Measurements from ENCODE around the gene LARP4.
"Not testable (repeated sequence)": the region's sequence is repeated elsewhere in the genome, so short reads cannot be mapped to it uniquely, and the experiment has no call there.

The LARP4 gene

GRCh38 chr12:50362671-50363070 is 38.0 kb upstream of the LARP4 start:
- no peak overlapping the region for H3K9ac ChIP-seq (ENCODE audit: low read depth, low read length)
- H3K4me3 ChIP-seq (ENCODE audit: low read depth in 1 of 2, low read length in 2 of 2), result no peak overlapping the region
- H3K4me2 ChIP-seq (ENCODE audit: insufficient read depth, low read length), result no peak overlapping the region
- H3K27me3 ChIP-seq (ENCODE audit: insufficient read depth, low read length, poor library complexity), result no peaks in the 10 kb centered on the region
- H3K79me2 ChIP-seq (ENCODE audit: insufficient read depth, low read length), result no peaks in the 10 kb centered on the region
- H4K20me1 ChIP-seq (ENCODE audit: insufficient read depth, low read length), result no peaks in the 10 kb centered on the region
- TF ChIP-seq EZH2 (IDR thresholded peaks at IDR 0.05; ENCODE audit: borderline replicate concordance, low read depth, low read length, severe bottlenecking), result no peak
- TF ChIP-seq CTCF (IDR thresholded peaks at IDR 0.05; ENCODE audit: borderline replicate concordance, extremely low read depth, low read length, poor library complexity, severe bottlenecking), result no peak
- ATAC-seq (ENCODE audit: insufficient read depth, low read depth) (no peak), DNase-seq (no peak)
- no peaks in the 10 kb centered on the region for H3K9me3 ChIP-seq (ENCODE audit: insufficient read depth, low read length, severe bottlenecking)
- no peak overlapping the region for H2AFZ ChIP-seq (ENCODE audit: low read depth, low read length)
- H3K27ac ChIP-seq (ENCODE audit: low read length), result no peak overlapping the region
- H3K36me3 ChIP-seq (ENCODE audit: insufficient read depth, low read length), result no peaks in the 10 kb centered on the region
- no peaks in the 10 kb centered on the region for H3K4me1 ChIP-seq (ENCODE audit: insufficient read depth, low read length)

GRCh38 chr12:50363141-50363540 is 37.5 kb upstream of the LARP4 start:
- no peak for TF ChIP-seq EZH2 (IDR thresholded peaks at IDR 0.05; ENCODE audit: borderline replicate concordance, low read depth, low read length, severe bottlenecking)
- no peak for TF ChIP-seq CTCF (IDR thresholded peaks at IDR 0.05; ENCODE audit: borderline replicate concordance, extremely low read depth, low read length, poor library complexity, severe bottlenecking)
- no peak overlapping the region for H3K4me2 ChIP-seq (ENCODE audit: insufficient read depth, low read length)
- no peaks in the 10 kb centered on the region for H3K4me1 ChIP-seq (ENCODE audit: insufficient read depth, low read length)
- no peak overlapping the region for H3K4me3 ChIP-seq (ENCODE audit: low read depth in 1 of 2, low read length in 2 of 2)
- H3K9me3 ChIP-seq (ENCODE audit: insufficient read depth, low read length, severe bottlenecking), result no peaks in the 10 kb centered on the region
- no peak overlapping the region for H3K27ac ChIP-seq (ENCODE audit: low read length)
- no peaks in the 10 kb centered on the region for H3K36me3 ChIP-seq (ENCODE audit: insufficient read depth, low read length)
- H4K20me1 ChIP-seq (ENCODE audit: insufficient read depth, low read length), result no peaks in the 10 kb centered on the region
- no peak overlapping the region for H3K9ac ChIP-seq (ENCODE audit: low read depth, low read length)
- H2AFZ ChIP-seq (ENCODE audit: low read depth, low read length), result no peak overlapping the region; the same call in 1 of the 2 replicates
- H3K27me3 ChIP-seq (ENCODE audit: insufficient read depth, low read length, poor library complexity), result no peaks in the 10 kb centered on the region
- DNase-seq, result no peak
- ATAC-seq (ENCODE audit: insufficient read depth, low read depth), result no peak
- no peaks in the 10 kb centered on the region for H3K79me2 ChIP-seq (ENCODE audit: insufficient read depth, low read length)

- Histone ChIP-seq H3K4me2 (ENCODE audit: insufficient read depth, low read length) (no peak overlapping the region), H3K9ac (ENCODE audit: low read depth, low read length) (no peak overlapping the region), H3K4me1 (ENCODE audit: insufficient read depth, low read length) (no peaks in the 10 kb centered on the region), H3K79me2 (ENCODE audit: insufficient read depth, low read length) (no peaks in the 10 kb centered on the region), H3K36me3 (ENCODE audit: insufficient read depth, low read length) (no peaks in the 10 kb centered on the region), H2AFZ (ENCODE audit: low read depth, low read length) (no peak overlapping the region; the same call in 1 of the 2 replicates), H3K9me3 (ENCODE audit: insufficient read depth, low read length, severe bottlenecking) (no peaks in the 10 kb centered on the region), H4K20me1 (ENCODE audit: insufficient read depth, low read length) (no peaks in the 10 kb centered on the region), H3K4me3 (ENCODE audit: low read depth in 1 of 2, low read length in 2 of 2) (no peak overlapping the region), H3K27me3 (ENCODE audit: insufficient read depth, low read length, poor library complexity) (no peaks in the 10 kb centered on the region), H3K27ac (ENCODE audit: low read length) (no peak overlapping the region)
- ATAC-seq (ENCODE audit: insufficient read depth, low read depth), result no peak
- DNase-seq, result no peak
- TF ChIP-seq EZH2 (IDR thresholded peaks at IDR 0.05; ENCODE audit: borderline replicate concordance, low read depth, low read length, severe bottlenecking) (no peak), CTCF (IDR thresholded peaks at IDR 0.05; ENCODE audit: borderline replicate concordance, extremely low read depth, low read length, poor library complexity, severe bottlenecking) (no peak)
Measured at GRCh38 chr12:50365709-50366406, 34.8 kb upstream of the LARP4 start.

GRCh38 chr12:50370672-50371071 is 30.0 kb upstream of the LARP4 start:
- H3K9ac ChIP-seq (ENCODE audit: low read depth, low read length); H3K27me3 ChIP-seq (ENCODE audit: insufficient read depth, low read length, poor library complexity); H3K36me3 ChIP-seq (ENCODE audit: insufficient read depth, low read length); H2AFZ ChIP-seq (ENCODE audit: low read depth, low read length); H4K20me1 ChIP-seq (ENCODE audit: insufficient read depth, low read length); H3K79me2 ChIP-seq (ENCODE audit: insufficient read depth, low read length); H3K4me1 ChIP-seq (ENCODE audit: insufficient read depth, low read length); H3K27ac ChIP-seq (ENCODE audit: low read length); H3K4me2 ChIP-seq (ENCODE audit: insufficient read depth, low read length); ATAC-seq (ENCODE audit: insufficient read depth, low read depth); H3K4me3 ChIP-seq (ENCODE audit: low read depth in 1 of 2, low read length in 2 of 2); H3K9me3 ChIP-seq (ENCODE audit: insufficient read depth, low read length, severe bottlenecking); DNase-seq: not testable (repeated sequence)

All from DND-41 (cell line).